ENCODE measurements around the gene SYS1.

The SYS1 gene

DNA sequence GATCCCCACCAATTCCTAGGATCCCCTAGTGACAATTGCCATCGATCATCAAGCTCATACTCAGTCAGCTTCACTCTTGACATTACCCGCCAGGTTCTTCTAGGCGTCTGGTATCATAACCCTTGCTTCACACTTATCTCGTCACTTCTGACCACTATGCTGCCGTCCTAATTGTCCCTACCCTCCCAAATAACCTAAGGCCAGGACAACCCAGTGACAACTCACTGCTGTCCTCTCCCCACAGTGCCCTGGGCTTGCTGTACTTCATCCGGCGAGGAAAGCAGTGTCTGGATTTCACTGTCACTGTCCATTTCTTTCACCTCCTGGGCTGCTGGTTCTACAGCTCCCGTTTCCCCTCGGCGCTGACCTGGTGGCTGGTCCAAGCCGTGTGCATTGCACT lies 3.7 kb downstream of the SYS1 start:
- no peak overlapping the region for H3K4ac ChIP-seq (ENCODE audit: low read depth, low read length)
- no peak overlapping the region for H3K23ac ChIP-seq (ENCODE audit: low read length)
- peaks cover 7% of the 10 kb centered on the region for H3K79me2 ChIP-seq (ENCODE audit: control insufficient read depth, insufficient read depth, low read length, poor library complexity)
- no peak overlapping the region for H4K8ac ChIP-seq (ENCODE audit: low read depth, low read length)
- peaks cover 6% of the 10 kb centered on the region for H3K79me1 ChIP-seq (ENCODE audit: low read length)
- no peak overlapping the region for H4K12ac ChIP-seq (ENCODE audit: low read depth, low read length)
- H3K4me2 ChIP-seq (ENCODE audit: low read length), result no peak overlapping the region
- H2BK5ac ChIP-seq (ENCODE audit: low read depth, low read length, poor library complexity), result no peak overlapping the region
- DNase-seq, result no peak
- H3K27ac ChIP-seq (ENCODE audit: low read depth, low read length), result no peak overlapping the region
- no peak overlapping the region for H2AK5ac ChIP-seq (ENCODE audit: low read length)
- H3K4me1 ChIP-seq (ENCODE audit: control insufficient read depth in 1 of 2, insufficient read depth in 2 of 2, low read length in 2 of 2), result peaks cover 0 to 8% of the 10 kb centered on the region in 2 experiments
- no peak overlapping the region for H4K91ac ChIP-seq (ENCODE audit: low read depth, low read length)
- H3K36me3 ChIP-seq (ENCODE audit: control insufficient read depth in 1 of 2, insufficient read depth in 2 of 2, low read length in 2 of 2), result peaks cover 16 to 32% of the 10 kb centered on the region in 2 experiments
- H2BK12ac ChIP-seq (ENCODE audit: low read length), result no peak overlapping the region
- WGBS (ENCODE audit: extremely low coverage, insufficient coverage, insufficient read length), result no CpG with 5 or more reads among the region's 11 CpGs
- H3K18ac ChIP-seq (ENCODE audit: low read length), result no peak overlapping the region
- no peaks in the 10 kb centered on the region for H3K9me3 ChIP-seq (ENCODE audit: insufficient read depth, low read depth, low read length)
- no peak overlapping the region for H3K9ac ChIP-seq (ENCODE audit: low read length)
- no peak overlapping the region for H2BK120ac ChIP-seq (ENCODE audit: insufficient read depth, low read length, poor library complexity)
- H2AFZ ChIP-seq (ENCODE audit: insufficient read depth, low read length, poor library complexity), result no peak overlapping the region
- no peaks in the 10 kb centered on the region for H3K27me3 ChIP-seq (ENCODE audit: insufficient read depth, low read length)
- H3K4me3 ChIP-seq (ENCODE audit: low read depth, low read length), result no peak overlapping the region
- H3K14ac ChIP-seq (ENCODE audit: low read length), result no peak overlapping the region

DNA sequence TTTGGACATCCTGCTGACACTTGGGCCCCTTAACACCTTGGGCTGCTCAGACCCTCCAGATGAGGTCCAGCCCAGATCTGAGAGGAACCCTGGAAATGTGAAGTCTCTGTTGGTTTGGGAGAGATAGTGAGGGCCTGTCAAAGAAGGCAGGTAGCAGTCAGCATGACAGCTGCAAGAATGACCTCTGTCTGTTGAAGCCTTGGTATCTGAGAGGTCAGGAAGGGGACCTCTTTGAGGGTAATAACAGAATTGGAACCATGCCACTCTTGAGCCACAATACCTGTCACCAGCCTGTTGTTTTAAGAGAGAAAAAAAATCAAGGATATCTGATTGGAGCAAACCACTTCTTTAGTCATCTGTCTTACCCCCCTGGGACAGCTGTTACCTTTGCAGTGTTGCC lies 4.2 kb downstream of the SYS1 start:
- H2AFZ ChIP-seq (ENCODE audit: insufficient read depth, low read length, poor library complexity), result no peak overlapping the region
- no peak overlapping the region for H3K23ac ChIP-seq (ENCODE audit: low read length)
- no peak overlapping the region for H3K4me3 ChIP-seq (ENCODE audit: low read depth, low read length)
- peaks cover 7% of the 10 kb centered on the region for H3K79me2 ChIP-seq (ENCODE audit: control insufficient read depth, insufficient read depth, low read length, poor library complexity)
- no peak overlapping the region for H3K4me2 ChIP-seq (ENCODE audit: low read length)
- no peak overlapping the region for H2BK5ac ChIP-seq (ENCODE audit: low read depth, low read length, poor library complexity)
- peaks cover 16 to 32% of the 10 kb centered on the region in 2 experiments for H3K36me3 ChIP-seq (ENCODE audit: control insufficient read depth in 1 of 2, insufficient read depth in 2 of 2, low read length in 2 of 2)
- H3K79me1 ChIP-seq (ENCODE audit: low read length), result peaks cover 6% of the 10 kb centered on the region
- no peak overlapping the region for H4K8ac ChIP-seq (ENCODE audit: low read depth, low read length)
- H3K9me3 ChIP-seq (ENCODE audit: insufficient read depth, low read depth, low read length), result no peaks in the 10 kb centered on the region
- no peak overlapping the region for H2BK120ac ChIP-seq (ENCODE audit: insufficient read depth, low read length, poor library complexity)
- no peak overlapping the region for H2AK5ac ChIP-seq (ENCODE audit: low read length)
- peaks cover 0 to 8% of the 10 kb centered on the region in 2 experiments for H3K4me1 ChIP-seq (ENCODE audit: control insufficient read depth in 1 of 2, insufficient read depth in 2 of 2, low read length in 2 of 2)
- H3K14ac ChIP-seq (ENCODE audit: low read length), result no peak overlapping the region
- no peak overlapping the region for H2BK12ac ChIP-seq (ENCODE audit: low read length)
- no peak overlapping the region for H4K12ac ChIP-seq (ENCODE audit: low read depth, low read length)
- H3K27ac ChIP-seq (ENCODE audit: low read depth, low read length), result no peak overlapping the region
- no peak overlapping the region for H3K18ac ChIP-seq (ENCODE audit: low read length)
- H3K4ac ChIP-seq (ENCODE audit: low read depth, low read length), result no peak overlapping the region
- no peak overlapping the region for H3K9ac ChIP-seq (ENCODE audit: low read length)
- no peak overlapping the region for H4K91ac ChIP-seq (ENCODE audit: low read depth, low read length)
- no peak for DNase-seq
- no peaks in the 10 kb centered on the region for H3K27me3 ChIP-seq (ENCODE audit: insufficient read depth, low read length)

DNA sequence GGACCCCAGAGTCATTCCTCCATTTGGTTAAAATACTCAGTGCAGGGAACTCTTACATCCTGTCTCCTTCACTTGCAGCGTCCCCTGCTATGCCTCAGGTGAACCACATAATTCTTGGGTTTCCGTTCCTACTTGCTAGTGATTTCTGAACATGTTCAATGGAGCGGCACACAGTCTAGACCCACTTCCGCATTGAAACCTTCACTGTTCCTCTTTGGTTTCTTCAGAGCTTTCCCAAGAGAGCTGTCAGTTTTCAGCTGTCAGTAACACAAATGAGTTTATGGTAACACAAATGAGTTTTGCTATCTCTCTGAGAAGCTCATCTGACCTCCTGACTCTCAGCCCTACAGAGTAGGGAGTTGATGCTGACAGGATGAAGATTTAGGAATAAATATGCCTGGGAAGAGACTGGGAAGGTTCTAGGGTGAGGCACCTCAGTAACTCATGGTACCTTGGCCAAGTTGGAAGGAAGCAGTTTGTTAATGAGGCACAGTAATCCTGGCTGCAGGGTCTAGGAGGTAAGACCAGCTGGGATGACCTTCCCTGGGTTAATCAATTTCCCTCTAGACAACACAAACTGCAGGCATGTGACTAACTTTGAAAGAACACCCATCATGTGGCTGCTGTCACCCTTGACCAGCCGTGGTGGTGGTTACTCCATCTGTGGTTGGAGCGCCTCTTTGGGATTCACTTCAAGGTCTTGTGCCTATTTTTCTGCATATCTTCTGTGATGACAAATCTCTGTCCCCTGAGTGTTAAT lies 5.4 kb downstream of the SYS1 start:
- Histone ChIP-seq H2BK12ac (ENCODE audit: low read length) (no peak overlapping the region), H3K4me3 (ENCODE audit: low read depth, low read length) (no peak overlapping the region), H4K91ac (ENCODE audit: low read depth, low read length) (no peak overlapping the region), H3K23ac (ENCODE audit: low read length) (peak overlapping the region; percentile 21), H3K27ac (ENCODE audit: low read depth, low read length) (no peak overlapping the region), H3K9ac (ENCODE audit: low read length) (no peak overlapping the region), H2BK5ac (ENCODE audit: low read depth, low read length, poor library complexity) (no peak overlapping the region), H2AFZ (ENCODE audit: insufficient read depth, low read length, poor library complexity) (no peak overlapping the region), H2AK5ac (ENCODE audit: low read length) (no peak overlapping the region), H3K9me3 (ENCODE audit: insufficient read depth, low read depth, low read length) (no peaks in the 10 kb centered on the region), H3K36me3 (ENCODE audit: control insufficient read depth in 1 of 2, insufficient read depth in 2 of 2, low read length in 2 of 2) (peaks cover 16 to 32% of the 10 kb centered on the region in 2 experiments), H3K79me1 (ENCODE audit: low read length) (no peaks in the 10 kb centered on the region), H3K4me1 (ENCODE audit: control insufficient read depth in 1 of 2, insufficient read depth in 2 of 2, low read length in 2 of 2) (peaks cover 5 to 7% of the 10 kb centered on the region in 2 experiments), H2BK120ac (ENCODE audit: insufficient read depth, low read length, poor library complexity) (no peak overlapping the region), H3K4me2 (ENCODE audit: low read length) (no peak overlapping the region), H3K14ac (ENCODE audit: low read length) (no peak overlapping the region), H4K8ac (ENCODE audit: low read depth, low read length) (no peak overlapping the region), H3K27me3 (ENCODE audit: insufficient read depth, low read length) (no peaks in the 10 kb centered on the region), H4K12ac (ENCODE audit: low read depth, low read length) (no peak overlapping the region), H3K4ac (ENCODE audit: low read depth, low read length) (no peak overlapping the region), H3K79me2 (ENCODE audit: control insufficient read depth, insufficient read depth, low read length, poor library complexity) (peaks cover 6% of the 10 kb centered on the region), H3K18ac (ENCODE audit: low read length) (no peak overlapping the region)
- DNase-seq, result peak in 1 of 2 donors; percentile 24
- no CpG with 5 or more reads among the region's 6 CpGs for WGBS (ENCODE audit: extremely low coverage, insufficient coverage, insufficient read length)

- H2AFZ ChIP-seq (ENCODE audit: insufficient read depth, low read length, poor library complexity), result no peak overlapping the region
- no peak overlapping the region for H3K4me3 ChIP-seq (ENCODE audit: low read depth, low read length)
- H3K4me2 ChIP-seq (ENCODE audit: low read length), result no peak overlapping the region
- H2AK5ac ChIP-seq (ENCODE audit: low read length), result no peak overlapping the region
- no peak overlapping the region for H4K12ac ChIP-seq (ENCODE audit: low read depth, low read length)
- H4K91ac ChIP-seq (ENCODE audit: low read depth, low read length), result no peak overlapping the region
- no peak overlapping the region for H3K4ac ChIP-seq (ENCODE audit: low read depth, low read length)
- no peaks in the 10 kb centered on the region for H3K79me2 ChIP-seq (ENCODE audit: control insufficient read depth, insufficient read depth, low read length, poor library complexity)
- no peak overlapping the region for H3K27ac ChIP-seq (ENCODE audit: low read depth, low read length)
- peaks cover 3 to 6% of the 10 kb centered on the region in 2 experiments for H3K4me1 ChIP-seq (ENCODE audit: control insufficient read depth in 1 of 2, insufficient read depth in 2 of 2, low read length in 2 of 2)
- no peaks in the 10 kb centered on the region for H3K9me3 ChIP-seq (ENCODE audit: insufficient read depth, low read depth, low read length)
- no peak overlapping the region for H3K18ac ChIP-seq (ENCODE audit: low read length)
- no peak overlapping the region for H2BK12ac ChIP-seq (ENCODE audit: low read length)
- H4K8ac ChIP-seq (ENCODE audit: low read depth, low read length), result no peak overlapping the region
- H3K9ac ChIP-seq (ENCODE audit: low read length), result no peak overlapping the region
- no peak overlapping the region for H3K23ac ChIP-seq (ENCODE audit: low read length)
- no peaks in the 10 kb centered on the region for H3K27me3 ChIP-seq (ENCODE audit: insufficient read depth, low read length)
- no peak overlapping the region for H3K14ac ChIP-seq (ENCODE audit: low read length)
- no CpG with 5 or more reads among the region's 3 CpGs for WGBS (ENCODE audit: extremely low coverage, insufficient coverage, insufficient read length)
- H3K36me3 ChIP-seq (ENCODE audit: control insufficient read depth in 1 of 2, insufficient read depth in 2 of 2, low read length in 2 of 2), result peaks cover 20 to 32% of the 10 kb centered on the region in 2 experiments
- no peak overlapping the region for H2BK120ac ChIP-seq (ENCODE audit: insufficient read depth, low read length, poor library complexity)
- H2BK5ac ChIP-seq (ENCODE audit: low read depth, low read length, poor library complexity), result no peak overlapping the region
- no peaks in the 10 kb centered on the region for H3K79me1 ChIP-seq (ENCODE audit: low read length)
- no peak for DNase-seq
These were observed 7.7 kb downstream of the SYS1 start for GRCh38 chr20:45370571-45371160.

Data from trophoblast cell (in vitro differentiated cells and primary cell).